A673 (cell line): ENCODE data around the gene METTL27.

Source experiments
- CTCF ChIP-seq: fragments of 300-800, 200-600 bp; sonication (generic); conservative IDR thresholded peaks from 2 replicates; pipeline ENCODE4 v1.5.1; 2017; ENCODE audit warnings: low read depth, mild to moderate bottlenecking, antibody characterized with exemption, low read length, moderate library complexity, mixed read lengths
- EZH2 ChIP-seq: fragments of 200-600 bp; sonication (generic); IDR thresholded peaks from 2 replicates; pipeline ENCODE4 v1.6.1; 2017; ENCODE audit warnings: borderline replicate concordance, low read depth, mild to moderate bottlenecking, mixed read lengths, antibody characterized with exemption, low read length; ENCODE audit not compliant: poor library complexity, severe bottlenecking

DNA sequence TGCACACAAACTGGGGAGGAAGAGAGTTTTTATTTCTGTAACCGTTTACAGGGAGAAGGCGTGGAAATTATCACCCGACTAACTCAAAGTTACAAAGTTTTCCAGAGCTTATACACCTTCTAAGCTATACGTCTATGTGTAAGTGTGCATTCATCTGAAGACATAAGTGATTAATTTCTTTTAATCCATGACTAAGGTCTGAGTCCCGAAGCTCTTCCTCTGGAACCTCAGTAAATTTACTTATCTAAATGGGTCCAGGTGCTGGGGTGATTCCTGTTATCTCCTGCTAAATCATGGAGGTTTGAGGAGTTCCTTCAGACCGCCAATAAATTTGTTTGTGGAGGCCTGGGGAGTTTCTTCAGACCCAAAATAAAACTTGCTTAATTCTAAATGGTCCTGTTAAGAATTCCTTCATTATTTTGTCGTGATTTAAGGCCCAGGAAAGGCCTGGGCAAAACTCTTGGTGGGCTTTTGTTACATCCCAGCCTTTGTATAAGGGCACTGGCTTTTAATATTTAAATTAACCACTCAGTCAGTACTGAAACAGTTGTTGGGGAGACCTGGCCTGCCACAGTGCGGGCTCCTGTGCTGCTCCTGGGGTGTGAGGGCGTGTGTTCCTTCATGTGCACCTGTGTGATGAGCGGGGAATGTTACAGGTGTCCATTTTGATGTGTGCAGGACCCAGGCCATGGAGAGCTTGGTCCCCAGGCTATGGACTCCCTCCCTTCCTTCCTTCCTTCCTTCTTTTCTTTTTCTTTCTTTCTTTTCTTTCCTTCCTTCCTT is 5.8 kb upstream of the METTL27 start:
- TF ChIP-seq CTCF (no peak), EZH2 (no peak)
